Prostate gland (tissue), 2 donors: ENCODE measurements around the gene WBP2NL. TPM values are rescaled to one million over a fixed set of nuclear protein-coding genes. Genes with fewer than 3 reads are reported as not detected.

Source experiments
- DNase-seq: peaks from one replicate; pipeline ENCODE4 v3.0.0-alpha.2; 2019; ENCODE audit warnings: low spot score
- H3K27ac ChIP-seq, 2 donors: fragments of 200-600 bp; sonication (generic); 2 replicates each; pipeline ENCODE4 v1.5.1; 2017 to 2019
- H3K27me3 ChIP-seq: fragments of 200-600 bp; sonication (generic); replicated peaks from 2 replicates; pipeline ENCODE4 v1.5.1; 2019; ENCODE audit not compliant: insufficient read depth
- H3K36me3 ChIP-seq, 2 donors: fragments of 200-600 bp; sonication (generic); 1 replicate in 1 of 2; 2 replicates in 1 of 2; pipeline versions ENCODE4 v1.5.1 to v1.8.1; 2017 to 2019
- H3K4me1 ChIP-seq: fragments of 200-600 bp; sonication (generic); replicated peaks from 2 replicates; pipeline ENCODE4 v1.5.1; 2019
- H3K4me3 ChIP-seq, 2 donors: fragments of 200-600 bp; sonication (generic); 2 replicates each; pipeline ENCODE4 v1.5.1; 2017 to 2019
- H3K9me3 ChIP-seq: fragments of 200-600 bp; sonication (generic); 2 replicates; pipeline ENCODE4 v1.5.1; 2017
- CTCF ChIP-seq, 4 experiments: fragments of 200-600 bp in 2 of 4; fragments of 450-650 bp in 2 of 4; sonication (generic) in 2 of 4; IDR thresholded peaks; 1 replicate in 3 of 4; 2 replicates in 1 of 4; pipeline ENCODE4 v1.5.1; 2016 to 2019; ENCODE audit warnings: antibody characterized with exemption in 4 of 4, mild to moderate bottlenecking in 2 of 4, moderate library complexity in 2 of 4
- POLR2A ChIP-seq: fragments of 450-650 bp; IDR thresholded peaks from one replicate; pipeline ENCODE4 v1.6.1; 2016; ENCODE audit warnings: antibody characterized with exemption, mild to moderate bottlenecking
- POLR2AphosphoS5 ChIP-seq: sonication (generic); formaldehyde crosslinking; IDR thresholded peaks from one replicate; pipeline ENCODE4 v1.6.1; 2017; ENCODE audit warnings: antibody characterized with exemption
- WGBS: methylation state at CpG from one replicate; pipeline ENCODE4 v1.1.5; 2018; 5-methylcytosine and 5-hydroxymethylcytosine counted together
- intact Hi-C: fragments of 100-400 bp; cut with DNase I; formaldehyde crosslinking; loops from one replicate; pipeline ENCODE4 v1.14.2; 2022
- total RNA-seq, 2 donors: library from RNA; depleted of rRNA; stranded (reverse); fragments of >200 nt; gene quantifications; one replicate each; pipeline ENCODE4 v1.1.0, GENCODE V29; 2016

The WBP2NL gene
- total RNA-seq, 2 donors from 2014 or later = 1.6 to 12.7 TPM

GRCh38 chr22:42072606-42073330 is 74.2 kb downstream of the WBP2NL start:
- Histone ChIP-seq H3K27ac (no peak overlapping the region), H3K4me3 (no peak overlapping the region), H3K9me3 (no peaks in the 10 kb centered on the region), H3K4me1 (peaks cover 9% of the 10 kb centered on the region), H3K36me3 (no peaks in the 10 kb centered on the region), H3K27me3 (no peaks in the 10 kb centered on the region)
- no peak for DNase-seq
- TF ChIP-seq CTCF (IDR thresholded peaks at IDR 0.05) (no peak), POLR2A (no peak), POLR2AphosphoS5 (no peak)
- intact Hi-C loops = no loop called here
- WGBS = 80% methylated on average over 8 of the region's 8 CpGs

GRCh38 chr22:42073621-42074041 is 75.0 kb downstream of the WBP2NL start:
- TF ChIP-seq POLR2AphosphoS5 (no peak), POLR2A (no peak), CTCF (IDR thresholded peaks at IDR 0.05) (no peak)
- no peaks in the 10 kb centered on the region for H3K27me3 ChIP-seq
- H3K27ac ChIP-seq = peak overlapping the region; percentile 84 to 88
- WGBS = 81% methylated on average over 14 of the region's 14 CpGs
- peaks cover 12% of the 10 kb centered on the region for H3K4me1 ChIP-seq
- no peaks in the 10 kb centered on the region for H3K9me3 ChIP-seq
- no peak for DNase-seq
- intact Hi-C loops = no loop called here
- no peaks in the 10 kb centered on the region for H3K36me3 ChIP-seq
- peak overlapping the region; percentile 62 to 63 for H3K4me3 ChIP-seq

- DNase-seq = no peak
- H3K9me3 ChIP-seq = no peaks in the 10 kb centered on the region
- H3K27me3 ChIP-seq = no peaks in the 10 kb centered on the region
- peak within 1 kb of the TSS; percentile 84 to 88 for H3K27ac ChIP-seq
- H3K4me1 ChIP-seq = peaks cover 16% of the 10 kb centered on the region
- WGBS = under 1% methylated on average over 36 of the region's 55 CpGs
- intact Hi-C loops = no loop called here
- TF ChIP-seq CTCF (IDR thresholded peaks at IDR 0.05) = peak in 3 of 4 experiments; percentile 19 to 47 (median 46)
- no peak for TF ChIP-seq POLR2A
- no peaks in the 10 kb centered on the region for H3K36me3 ChIP-seq
- H3K4me3 ChIP-seq = peak within 1 kb of the TSS; percentile 62 to 63
These were observed 75.7 kb downstream of the WBP2NL start, which contains the start of gene PHETA2 for GRCh38 chr22:42074132-42074811. TSS of gene PHETA2 (plus strand) at chr22:42074248. CDS start at chr22:42077294, 3,046 bp downstream.

GRCh38 chr22:42074846-42075676 is 76.5 kb downstream of the WBP2NL start:
- Histone ChIP-seq H3K4me1 (peaks cover 16% of the 10 kb centered on the region), H3K27me3 (no peaks in the 10 kb centered on the region), H3K4me3 (peak overlapping the region; percentile 62 to 63), H3K36me3 (no peaks in the 10 kb centered on the region), H3K9me3 (no peaks in the 10 kb centered on the region), H3K27ac (peak overlapping the region; percentile 84 to 88)
- DNase-seq = no peak
- 63% methylated on average over 9 of the region's 9 CpGs for WGBS
- intact Hi-C loops = no loop called here
- TF ChIP-seq CTCF (IDR thresholded peaks at IDR 0.05) (no peak), POLR2AphosphoS5 (no peak)
